Parathyroid adenoma (tissue), 2 donors: ENCODE results near the gene MCM7.

ENCODE experiments used
- H2AFZ ChIP-seq: fragments of 300-600 bp; sonication (generic); one replicate; pipeline ENCODE4 v1.7.0; 2017; ENCODE audit warnings: antibody characterized with exemption, mild to moderate bottlenecking
- H3K27ac ChIP-seq: fragments of 300-600 bp; sonication (generic); one replicate; pipeline ENCODE4 v1.7.0; 2017
- H3K27me3 ChIP-seq: fragments of 300-600 bp; sonication (generic); one replicate; pipeline ENCODE4 v1.7.0; 2017; ENCODE audit warnings: low read length; ENCODE audit not compliant: control insufficient read depth, insufficient read depth
- H3K36me3 ChIP-seq: fragments of 300-600 bp; sonication (generic); one replicate; pipeline ENCODE4 v1.7.0; 2017; ENCODE audit warnings: low read length; ENCODE audit not compliant: control insufficient read depth, insufficient read depth
- H3K4me1 ChIP-seq: fragments of 300-600 bp; sonication (generic); one replicate; pipeline ENCODE4 v1.7.0; 2017; ENCODE audit warnings: control low read depth
- H3K4me2 ChIP-seq: fragments of 300-600 bp; sonication (generic); one replicate; pipeline ENCODE4 v1.7.0; 2017; ENCODE audit warnings: low read length
- H3K4me3 ChIP-seq: fragments of 300-600 bp; sonication (generic); one replicate; pipeline ENCODE4 v1.7.0; 2017; ENCODE audit warnings: low read depth, low read length
- H3K79me2 ChIP-seq: fragments of 300-600 bp; sonication (generic); one replicate; pipeline ENCODE4 v1.7.0; 2017; ENCODE audit warnings: control low read depth
- H3K9ac ChIP-seq: fragments of 300-600 bp; sonication (generic); one replicate; pipeline ENCODE4 v1.7.0; 2017; ENCODE audit warnings: mild to moderate bottlenecking
- H3K9me3 ChIP-seq: fragments of 300-600 bp; sonication (generic); one replicate; pipeline ENCODE4 v1.7.0; 2017; ENCODE audit warnings: low read length; ENCODE audit not compliant: control insufficient read depth
- CTCF ChIP-seq: fragments of 300-600 bp; sonication (generic); IDR thresholded peaks from one replicate; pipeline ENCODE4 v1.7.0; 2017; ENCODE audit warnings: antibody characterized with exemption, mild to moderate bottlenecking
- donor health status: primary hyperparathyroidism.

The MCM7 gene

GRCh38 chr7:100105534-100105933, 4.3 kb upstream of the MCM7 start:
- H3K9ac ChIP-seq = no peak overlapping the region
- no peak overlapping the region for H3K4me3 ChIP-seq
- H3K9me3 ChIP-seq = no peaks in the 10 kb centered on the region
- no peak for TF ChIP-seq CTCF
- no peaks in the 10 kb centered on the region for H3K36me3 ChIP-seq
- no peak overlapping the region for H2AFZ ChIP-seq
- no peaks in the 10 kb centered on the region for H3K79me2 ChIP-seq
- no peak overlapping the region for H3K4me2 ChIP-seq
- no peaks in the 10 kb centered on the region for H3K4me1 ChIP-seq
- no peaks in the 10 kb centered on the region for H3K27me3 ChIP-seq
- H3K27ac ChIP-seq = no peak overlapping the region

GRCh38 chr7:100102950-100103840, 2.0 kb upstream of the MCM7 start:
- no peak overlapping the region for H3K9ac ChIP-seq
- TF ChIP-seq CTCF = no peak
- no peak overlapping the region for H3K4me2 ChIP-seq
- H3K9me3 ChIP-seq = no peaks in the 10 kb centered on the region
- H3K36me3 ChIP-seq = no peaks in the 10 kb centered on the region
- peaks cover 5% of the 10 kb centered on the region for H3K4me1 ChIP-seq
- H2AFZ ChIP-seq = no peak overlapping the region
- H3K27ac ChIP-seq = no peak overlapping the region
- H3K79me2 ChIP-seq = peaks cover 2% of the 10 kb centered on the region
- H3K27me3 ChIP-seq = no peaks in the 10 kb centered on the region
- H3K4me3 ChIP-seq = no peak overlapping the region

GRCh38 chr7:100100420-100101015, 679 bp downstream of the MCM7 start:
- Histone ChIP-seq H3K36me3 (no peaks in the 10 kb centered on the region), H3K79me2 (peaks cover 2% of the 10 kb centered on the region), H3K4me3 (peak overlapping the region; percentile 78)

GRCh38 chr7:100099452-100099851, 1.7 kb downstream of the MCM7 start:
- Histone ChIP-seq H3K4me1 (peaks cover 5% of the 10 kb centered on the region), H3K27ac (no peak overlapping the region), H3K27me3 (no peaks in the 10 kb centered on the region), H3K36me3 (no peaks in the 10 kb centered on the region), H3K9ac (no peak overlapping the region), H3K4me3 (peak overlapping the region; percentile 78), H3K9me3 (no peaks in the 10 kb centered on the region), H3K79me2 (peaks cover 2% of the 10 kb centered on the region), H3K4me2 (peak overlapping the region; percentile 96), H2AFZ (no peak overlapping the region)
- no peak for TF ChIP-seq CTCF

More at GRCh38 chr7:100100420-100101015, 679 bp downstream of the MCM7 start:
- no peak overlapping the region for H3K9ac ChIP-seq
- no peak for TF ChIP-seq CTCF
- peak overlapping the region; percentile 78 for H2AFZ ChIP-seq
- no peaks in the 10 kb centered on the region for H3K9me3 ChIP-seq
- H3K27me3 ChIP-seq = no peaks in the 10 kb centered on the region
- H3K4me2 ChIP-seq = peak overlapping the region; percentile 96
- peaks cover 5% of the 10 kb centered on the region for H3K4me1 ChIP-seq
- H3K27ac ChIP-seq = peak overlapping the region; percentile 88
